ENCODE results near the gene APBA2. TPM values are rescaled to one million over a fixed set of nuclear protein-coding genes. Genes with fewer than 3 reads are reported as not detected.

APBA2 gene
- total and polyA plus RNA-seq, 10 of the 15 experiments (the other 5 are each of a cell fraction or from before 2014, with no cell fraction given) = 0.06 to 0.26 (median 0.07) TPM; not detected in 7

DNA sequence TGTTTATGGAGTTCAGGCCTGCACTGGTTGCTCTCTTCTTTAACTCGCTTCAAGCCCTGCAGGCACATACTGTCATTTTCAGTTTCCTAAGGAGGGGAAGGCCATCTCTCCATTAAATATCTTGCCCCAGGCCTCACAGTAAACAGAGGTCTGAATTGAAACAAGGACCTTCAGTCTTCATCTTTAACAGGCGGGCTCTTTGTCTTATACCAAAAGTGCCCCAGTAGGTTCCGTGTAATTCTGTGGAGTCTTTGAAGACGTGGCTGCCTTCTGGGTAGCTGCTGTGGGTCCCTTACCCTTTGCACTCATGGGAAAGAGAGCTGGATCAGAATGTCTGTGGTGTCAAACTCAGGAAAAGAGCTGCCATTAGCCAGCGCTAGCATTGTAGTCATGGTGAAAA, 161.2 kb downstream of the APBA2 start:
- Histone ChIP-seq H3K36me3 (ENCODE audit: control insufficient read depth in 2 of 2, insufficient read depth in 2 of 2, low read length in 1 of 2) (no peaks in the 10 kb centered on the region), H3K9me3 (replicated peaks; ENCODE audit: control insufficient read depth, insufficient read depth, low read length) (no peaks in the 10 kb centered on the region), H3K4me1 (ENCODE audit: control insufficient read depth, insufficient read depth, low read length) (no peaks in the 10 kb centered on the region), H3K79me2 (ENCODE audit: control insufficient read depth, insufficient read depth, low read length) (no peaks in the 10 kb centered on the region), H3K4me2 (ENCODE audit: control insufficient read depth, insufficient read depth) (no peak overlapping the region), H3K9ac (ENCODE audit: control insufficient read depth, insufficient read depth, low read length) (no peak overlapping the region), H3K27me3 (replicated peaks in 1 of 2; ENCODE audit: control insufficient read depth in 2 of 2, insufficient read depth in 2 of 2, low read length in 1 of 2) (no peaks in the 10 kb centered on the region), H2AFZ (ENCODE audit: control insufficient read depth, low read depth, low read length) (no peak overlapping the region), H3K4me3 (no peak overlapping the region), H3K27ac (ENCODE audit: control insufficient read depth, insufficient read depth) (no peak overlapping the region), H4K20me1 (ENCODE audit: control insufficient read depth, insufficient read depth) (no peaks in the 10 kb centered on the region)
- 38% methylated on average over 5 of the region's 5 CpGs for WGBS (ENCODE audit: insufficient coverage, insufficient replicate concordance, low lambda C conversion rate, missing lambda C conversion rate)
- BruUV-seq (replicated peaks) = no TSS peak
- RAD21 ChIA-PET (ENCODE audit: unreplicated experiment) = no interaction called here
- intact Hi-C loops (cut with micrococcal nuclease; ENCODE audit: unreplicated experiment) (no loop called here), in situ Hi-C loops (cut with MboI) (no loop called here)
- POLR2A ChIA-PET = no interaction called here
- FAIRE-seq (no peak), DNase-seq (ENCODE audit: low read depth, low spot score) (no peak), ATAC-seq (no peak)
- CTCF ChIA-PET = no interaction called here
- SMC1A ChIA-PET (ENCODE audit: uncharacterized antibody, unreplicated experiment) = no interaction called here
- TF ChIP-seq KDM1A (IDR thresholded peaks at IDR 0.05; ENCODE audit: borderline replicate concordance) = no peak
- no peak for TF ChIP-seq FOS (IDR thresholded peaks at IDR 0.05; ENCODE audit: borderline replicate concordance, extremely low read depth, insufficient read length)
- no peak for TF ChIP-seq YBX1 (IDR thresholded peaks at IDR 0.05)

- in situ Hi-C loops (cut with MboI) = no loop called here
- ChIA-PET SMC1A (ENCODE audit: uncharacterized antibody, unreplicated experiment) (no interaction called here), RAD21 (ENCODE audit: unreplicated experiment) (no interaction called here), POLR2A (no interaction called here), CTCF (no interaction called here)
- no peak overlapping the region for H3K27ac ChIP-seq (ENCODE audit: control insufficient read depth, insufficient read depth)
- H3K9ac ChIP-seq (ENCODE audit: control insufficient read depth, insufficient read depth, low read length) = no peak overlapping the region
- no peaks in the 10 kb centered on the region for H3K36me3 ChIP-seq (ENCODE audit: control insufficient read depth in 2 of 2, insufficient read depth in 2 of 2, low read length in 1 of 2)
- ATAC-seq (no peak), DNase-seq (ENCODE audit: low read depth, low spot score) (no peak), FAIRE-seq (no peak)
- no peak overlapping the region for H2AFZ ChIP-seq (ENCODE audit: control insufficient read depth, low read depth, low read length)
- no TSS peak for BruUV-seq (replicated peaks)
- intact Hi-C loops (cut with micrococcal nuclease; ENCODE audit: unreplicated experiment) = no loop called here
- H3K9me3 ChIP-seq (replicated peaks; ENCODE audit: control insufficient read depth, insufficient read depth, low read length) = no peaks in the 10 kb centered on the region
- no peaks in the 10 kb centered on the region for H3K27me3 ChIP-seq (replicated peaks in 1 of 2; ENCODE audit: control insufficient read depth in 2 of 2, insufficient read depth in 2 of 2, low read length in 1 of 2)
- 39% methylated on average over 9 of the region's 9 CpGs for WGBS (ENCODE audit: insufficient coverage, insufficient replicate concordance, low lambda C conversion rate, missing lambda C conversion rate)
- no peaks in the 10 kb centered on the region for H3K79me2 ChIP-seq (ENCODE audit: control insufficient read depth, insufficient read depth, low read length)
- H4K20me1 ChIP-seq (ENCODE audit: control insufficient read depth, insufficient read depth) = no peaks in the 10 kb centered on the region
- no peak overlapping the region for H3K4me2 ChIP-seq (ENCODE audit: control insufficient read depth, insufficient read depth)
- H3K4me3 ChIP-seq = no peak overlapping the region
- no peaks in the 10 kb centered on the region for H3K4me1 ChIP-seq (ENCODE audit: control insufficient read depth, insufficient read depth, low read length)
- no peak for TF ChIP-seq REST (IDR thresholded peaks at IDR 0.05; ENCODE audit: low read depth, low read length)
- TF ChIP-seq MTA3 (IDR thresholded peaks at IDR 0.05; ENCODE audit: borderline replicate concordance, low read length) = no peak
- no peak for TF ChIP-seq NBN (IDR thresholded peaks at IDR 0.05)
- TF ChIP-seq MEF2B (IDR thresholded peaks at IDR 0.05; ENCODE audit: partially characterized antibody, poor library complexity, severe bottlenecking) = no peak
- no peak for TF ChIP-seq FOXK2 (IDR thresholded peaks at IDR 0.05)
- TF ChIP-seq PAX5 (IDR thresholded peaks at IDR 0.05; ENCODE audit: borderline replicate concordance, low read depth, low read length) = no peak
- TF ChIP-seq RAD21 (IDR thresholded peaks at IDR 0.05; ENCODE audit: insufficient read depth, low read depth, low read length) = no peak
- no peak for TF ChIP-seq IRF4 (IDR thresholded peaks at IDR 0.05; ENCODE audit: low read depth, low read length)
- no peak for TF ChIP-seq SPI1 (IDR thresholded peaks at IDR 0.05; ENCODE audit: borderline replicate concordance, insufficient read depth, low read depth, low read length)
- TF ChIP-seq, protein P1, sequence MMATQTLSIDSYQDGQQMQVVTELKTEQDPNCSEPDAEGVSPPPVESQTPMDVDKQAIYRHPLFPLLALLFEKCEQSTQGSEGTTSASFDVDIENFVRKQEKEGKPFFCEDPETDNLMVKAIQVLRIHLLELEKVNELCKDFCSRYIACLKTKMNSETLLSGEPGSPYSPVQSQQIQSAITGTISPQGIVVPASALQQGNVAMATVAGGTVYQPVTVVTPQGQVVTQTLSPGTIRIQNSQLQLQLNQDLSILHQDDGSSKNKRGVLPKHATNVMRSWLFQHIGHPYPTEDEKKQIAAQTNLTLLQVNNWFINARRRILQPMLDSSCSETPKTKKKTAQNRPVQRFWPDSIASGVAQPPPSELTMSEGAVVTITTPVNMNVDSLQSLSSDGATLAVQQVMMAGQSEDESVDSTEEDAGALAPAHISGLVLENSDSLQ (IDR thresholded peaks at IDR 0.05) = no peak
- no peak for TF ChIP-seq SRF (IDR thresholded peaks at IDR 0.05; ENCODE audit: low read depth in 2 of 2, low read length in 2 of 2)
- no peak for TF ChIP-seq JUND (IDR thresholded peaks at IDR 0.05; ENCODE audit: low read depth, low read length)
Measured at GRCh38 chr15:29048011-29048410, 162.2 kb downstream of the APBA2 start.
